Measurements from ENCODE around the gene SDR42E2. TPM values are rescaled to one million over a fixed set of nuclear protein-coding genes. Genes with fewer than 3 reads are reported as not detected.

SDR42E2 gene
- total RNA-seq, 4 donors from 2014 or later, result not detected

DNA sequence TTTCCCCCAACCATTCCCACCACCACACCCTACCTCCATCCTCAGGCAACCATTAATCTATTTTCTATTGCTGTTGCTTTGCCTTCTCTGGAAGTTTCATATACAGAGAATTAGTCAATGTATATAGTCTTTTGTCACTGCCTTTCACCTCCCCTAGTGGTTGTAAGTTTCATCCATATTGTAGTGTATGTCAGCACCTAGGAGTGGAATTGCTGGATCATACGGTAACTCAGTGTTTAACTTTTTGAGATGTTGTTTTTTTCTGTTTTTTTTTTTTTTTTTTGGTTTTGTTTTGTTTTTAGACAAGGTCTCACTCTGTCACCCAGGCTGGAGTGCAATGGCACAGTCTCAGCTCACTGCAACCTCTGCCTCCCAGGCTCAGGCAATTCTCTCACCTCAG is 60.7 kb downstream of the SDR42E2 start:
- Histone ChIP-seq H3K4me3 (no peak overlapping the region), H3K9me3 (no peaks in the 10 kb centered on the region), H3K27ac (peak overlapping the region; percentile 90 to 95 (median 94)), H3K27me3 (no peaks in the 10 kb centered on the region), H3K36me3 (peaks cover 0 to 6% of the 10 kb centered on the region in 2 donors), H3K4me1 (peaks cover 47 to 51% of the 10 kb centered on the region in 2 donors)
- no peak for TF ChIP-seq POLR2A (IDR thresholded peaks at IDR 0.05)
- TF ChIP-seq, protein P1, sequence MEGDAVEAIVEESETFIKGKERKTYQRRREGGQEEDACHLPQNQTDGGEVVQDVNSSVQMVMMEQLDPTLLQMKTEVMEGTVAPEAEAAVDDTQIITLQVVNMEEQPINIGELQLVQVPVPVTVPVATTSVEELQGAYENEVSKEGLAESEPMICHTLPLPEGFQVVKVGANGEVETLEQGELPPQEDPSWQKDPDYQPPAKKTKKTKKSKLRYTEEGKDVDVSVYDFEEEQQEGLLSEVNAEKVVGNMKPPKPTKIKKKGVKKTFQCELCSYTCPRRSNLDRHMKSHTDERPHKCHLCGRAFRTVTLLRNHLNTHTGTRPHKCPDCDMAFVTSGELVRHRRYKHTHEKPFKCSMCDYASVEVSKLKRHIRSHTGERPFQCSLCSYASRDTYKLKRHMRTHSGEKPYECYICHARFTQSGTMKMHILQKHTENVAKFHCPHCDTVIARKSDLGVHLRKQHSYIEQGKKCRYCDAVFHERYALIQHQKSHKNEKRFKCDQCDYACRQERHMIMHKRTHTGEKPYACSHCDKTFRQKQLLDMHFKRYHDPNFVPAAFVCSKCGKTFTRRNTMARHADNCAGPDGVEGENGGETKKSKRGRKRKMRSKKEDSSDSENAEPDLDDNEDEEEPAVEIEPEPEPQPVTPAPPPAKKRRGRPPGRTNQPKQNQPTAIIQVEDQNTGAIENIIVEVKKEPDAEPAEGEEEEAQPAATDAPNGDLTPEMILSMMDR (IDR thresholded peaks at IDR 0.05 in 4 of 5, conservative IDR thresholded peaks at IDR 0.05 in 1 of 5), result no peak
- ATAC-seq (no peak), DNase-seq (no peak)
- in situ Hi-C loops (cut with MboI; ENCODE audit: low sequenced_read_pairs in 4 of 4) (no loop called here), intact Hi-C loops (cut with DNase I; ENCODE audit: low total_unique reads) (no loop called here)

- intact Hi-C loops (cut with DNase I; ENCODE audit: low total_unique reads) (no loop called here), in situ Hi-C loops (cut with MboI; ENCODE audit: low sequenced_read_pairs in 4 of 4) (no loop called here)
- H3K4me1 ChIP-seq, result peaks cover 32 to 33% of the 10 kb centered on the region in 2 donors
- ATAC-seq (no peak), DNase-seq (peak in 1 of 2 donors; percentile 49)
- H3K36me3 ChIP-seq, result peaks cover 0 to 21% of the 10 kb centered on the region in 2 donors
- TF ChIP-seq POLR2A (IDR thresholded peaks at IDR 0.05), result no peak
- TF ChIP-seq, protein P1 (IDR thresholded peaks at IDR 0.05 in 4 of 5, conservative IDR thresholded peaks at IDR 0.05 in 1 of 5), result no peak
- peak overlapping the region in 1 of 4 donors; percentile 26 for H3K4me3 ChIP-seq
- H3K27me3 ChIP-seq, result no peaks in the 10 kb centered on the region
- peak overlapping the region; percentile 30 to 95 (median 94) for H3K27ac ChIP-seq
- no peaks in the 10 kb centered on the region for H3K9me3 ChIP-seq
Observed at GRCh38 chr16:22225060-22225459, 62.8 kb downstream of the SDR42E2 start.

- Histone ChIP-seq H3K9me3 (no peaks in the 10 kb centered on the region), H3K27me3 (no peaks in the 10 kb centered on the region), H3K36me3 (peaks cover 0 to 30% of the 10 kb centered on the region in 2 donors), H3K4me1 (peaks cover 9 to 18% of the 10 kb centered on the region in 2 donors), H3K27ac (peak overlapping the region in 2 of 4 donors; percentile 48), H3K4me3 (no peak overlapping the region)
- ATAC-seq, result no peak
- in situ Hi-C loops (cut with MboI; ENCODE audit: low sequenced_read_pairs in 4 of 4), result no loop called here
- TF ChIP-seq, protein P1 (IDR thresholded peaks at IDR 0.05 in 4 of 5, conservative IDR thresholded peaks at IDR 0.05 in 1 of 5), result no peak
- TF ChIP-seq POLR2A (IDR thresholded peaks at IDR 0.05), result no peak
- DNase-seq, result no peak
- intact Hi-C loops (cut with DNase I; ENCODE audit: low total_unique reads), result no loop called here
Observed at GRCh38 chr16:22229889-22230288, 67.6 kb downstream of the SDR42E2 start.

- in situ Hi-C loops (cut with MboI; ENCODE audit: low sequenced_read_pairs in 4 of 4), result no loop called here
- no peaks in the 10 kb centered on the region for H3K9me3 ChIP-seq
Observed at GRCh38 chr16:22232277-22233036, 70.2 kb downstream of the SDR42E2 start.

More at GRCh38 chr16:22232277-22233036, 70.2 kb downstream of the SDR42E2 start:
- DNase-seq, result no peak
- peak overlapping the region; percentile 35 to 63 (median 49) for H3K27ac ChIP-seq
- no peak overlapping the region for H3K4me3 ChIP-seq
- ATAC-seq, result no peak
- TF ChIP-seq, protein P1 (IDR thresholded peaks at IDR 0.05 in 4 of 5, conservative IDR thresholded peaks at IDR 0.05 in 1 of 5), result no peak
- TF ChIP-seq POLR2A (IDR thresholded peaks at IDR 0.05), result no peak
- intact Hi-C loops (cut with DNase I; ENCODE audit: low total_unique reads), result no loop called here
- H3K4me1 ChIP-seq, result peaks cover 9 to 10% of the 10 kb centered on the region in 2 donors
- H3K27me3 ChIP-seq, result no peaks in the 10 kb centered on the region
- peaks cover 0 to 23% of the 10 kb centered on the region in 2 donors for H3K36me3 ChIP-seq
